HG03097 (cell line): ENCODE data around the gene TMEM132D.

Source experiments
- ATAC-seq: cut with Tn5 transposase; IDR thresholded peaks from one replicate; pipeline ENCODE4 v1.9.1; 2021; ENCODE audit not compliant: unreplicated experiment, low FRiP score

The TMEM132D gene

GRCh38 chr12:129483111-129483893, 420.5 kb downstream of the TMEM132D start:
- no peak for ATAC-seq

- no peak for ATAC-seq
Measured at GRCh38 chr12:129481921-129482320, 421.9 kb downstream of the TMEM132D start.

DNA sequence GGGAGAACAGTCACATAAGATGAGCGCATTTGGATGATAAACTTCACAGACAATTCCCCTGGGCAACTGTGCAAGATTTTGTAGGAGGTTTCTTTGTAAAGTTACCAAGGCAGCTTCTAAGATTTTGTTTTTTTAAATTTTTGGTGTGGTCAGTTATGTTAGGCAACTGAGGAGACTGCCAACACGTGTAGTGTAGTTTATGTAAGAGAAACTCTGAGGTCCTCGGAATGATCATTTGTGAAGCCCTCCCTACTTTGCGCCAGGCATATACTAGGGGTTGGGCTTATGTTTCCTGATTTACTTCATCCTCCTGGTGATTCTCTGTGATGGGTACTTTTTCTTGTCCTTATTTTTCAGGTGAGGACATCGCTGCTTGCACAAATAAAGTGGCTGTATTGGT, 433.6 kb downstream of the TMEM132D start:
- ATAC-seq, result no peak

DNA sequence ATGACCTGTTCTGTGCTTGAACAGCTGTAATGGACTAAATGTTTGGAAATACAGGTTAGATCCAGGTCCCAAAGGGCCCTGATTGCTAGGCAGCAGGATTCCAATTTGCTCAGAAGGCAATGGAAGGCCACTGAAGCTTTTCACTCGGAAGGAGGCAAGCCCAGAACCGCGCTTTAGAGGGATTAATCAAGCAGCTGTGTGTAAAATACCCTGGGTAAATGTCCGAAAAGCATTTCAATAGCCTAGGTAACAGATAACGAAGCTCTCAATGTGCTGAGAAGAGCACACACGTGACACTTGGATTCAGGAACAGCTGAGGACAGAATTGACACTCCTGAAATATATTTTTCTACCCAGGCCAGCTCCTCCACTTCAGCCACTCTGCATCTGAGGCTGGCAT, 436.1 kb downstream of the TMEM132D start:
- ATAC-seq, result no peak

GRCh38 chr12:129467289-129467688, 436.5 kb downstream of the TMEM132D start:
- no peak for ATAC-seq

DNA sequence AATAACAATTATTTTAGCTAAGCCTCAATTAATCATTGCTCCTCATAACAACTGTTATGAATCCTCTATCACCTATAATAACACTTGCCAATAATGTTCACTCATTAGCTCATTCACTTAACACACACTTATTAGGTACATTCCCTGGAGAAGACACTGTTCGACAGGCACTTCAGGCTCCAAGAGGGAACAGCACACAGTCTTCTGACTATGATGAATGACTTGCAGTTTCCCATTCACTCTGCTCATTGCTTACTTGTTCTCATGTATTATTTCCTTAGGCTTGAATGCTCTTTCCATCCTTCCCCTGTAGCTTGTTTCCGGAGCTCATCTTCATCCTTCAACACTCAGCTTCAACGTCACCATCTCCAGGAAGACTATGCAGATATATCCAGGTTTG, 437.3 kb downstream of the TMEM132D start:
- ATAC-seq, result no peak

GRCh38 chr12:129459886-129460285, 443.9 kb downstream of the TMEM132D start:
- ATAC-seq, result no peak

DNA sequence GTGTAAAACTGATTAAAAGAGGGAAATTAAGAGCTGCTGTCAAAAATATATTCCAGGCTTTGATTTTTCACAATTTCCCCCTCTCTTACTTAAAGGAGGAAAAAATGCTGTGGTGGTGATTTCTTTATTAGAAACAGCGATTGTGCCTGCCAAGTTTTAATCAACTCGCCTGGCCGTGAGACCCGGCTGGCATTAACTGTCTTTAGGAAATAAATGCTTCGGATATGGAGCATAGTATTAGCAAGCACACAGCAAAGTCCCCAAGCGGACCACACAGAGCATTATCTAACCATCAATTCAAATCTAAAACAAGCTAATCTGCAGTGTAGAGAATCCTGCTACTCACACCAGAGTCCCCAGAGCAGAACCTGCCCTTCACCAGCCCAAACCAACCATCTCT, 457.1 kb downstream of the TMEM132D start:
- no peak for ATAC-seq

- no peak for ATAC-seq
Measured at GRCh38 chr12:129440278-129440677, 463.5 kb downstream of the TMEM132D start.

GRCh38 chr12:129434790-129435189, 469.0 kb downstream of the TMEM132D start:
- ATAC-seq, result no peak

GRCh38 chr12:129428240-129428936, 475.4 kb downstream of the TMEM132D start:
- ATAC-seq, result no peak

GRCh38 chr12:129423041-129423580, 480.7 kb downstream of the TMEM132D start:
- ATAC-seq, result no peak

- no peak for ATAC-seq
Measured at GRCh38 chr12:129413295-129413694, 490.5 kb downstream of the TMEM132D start.

- no peak for ATAC-seq
Measured at GRCh38 chr12:129409281-129409680, 494.5 kb downstream of the TMEM132D start.

GRCh38 chr12:129404556-129404955, 499.3 kb downstream of the TMEM132D start:
- no peak for ATAC-seq

- ATAC-seq, result no peak
Measured at GRCh38 chr12:129401572-129401971, 502.3 kb downstream of the TMEM132D start.

- ATAC-seq, result no peak
Measured at GRCh38 chr12:129394177-129394825, 509.5 kb downstream of the TMEM132D start.

DNA sequence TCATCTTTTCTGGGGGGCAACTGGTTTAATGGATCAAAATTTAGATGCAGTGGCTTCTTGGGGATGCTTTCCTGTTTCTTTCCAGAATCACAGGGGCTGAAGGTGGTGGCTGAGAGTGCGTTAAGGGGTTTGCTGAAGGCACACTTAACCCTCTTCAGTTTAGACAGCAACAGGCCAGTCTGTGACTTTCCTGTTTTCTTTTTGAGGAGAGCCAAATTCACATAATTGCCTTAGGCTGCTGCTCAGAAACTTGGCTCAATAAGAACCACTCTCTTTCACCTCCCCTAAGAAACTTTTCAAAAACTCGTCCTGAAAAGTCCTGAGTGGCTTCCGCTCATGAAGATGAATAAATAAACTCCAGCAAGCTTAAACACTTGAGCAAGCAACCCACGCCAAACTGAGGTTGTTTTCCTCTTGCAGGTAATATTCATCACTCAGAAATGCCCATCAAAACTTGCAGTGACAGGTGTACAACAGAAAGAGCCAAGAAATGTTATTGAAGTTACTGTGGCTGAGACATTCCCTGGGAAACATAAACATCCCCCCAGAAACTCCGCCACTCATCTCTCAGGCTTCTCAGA, 510.4 kb downstream of the TMEM132D start:
- ATAC-seq, result no peak

- ATAC-seq, result no peak
Measured at GRCh38 chr12:129385637-129385990, 518.2 kb downstream of the TMEM132D start.

- ATAC-seq, result no peak
Measured at GRCh38 chr12:129383956-129384355, 519.9 kb downstream of the TMEM132D start.

DNA sequence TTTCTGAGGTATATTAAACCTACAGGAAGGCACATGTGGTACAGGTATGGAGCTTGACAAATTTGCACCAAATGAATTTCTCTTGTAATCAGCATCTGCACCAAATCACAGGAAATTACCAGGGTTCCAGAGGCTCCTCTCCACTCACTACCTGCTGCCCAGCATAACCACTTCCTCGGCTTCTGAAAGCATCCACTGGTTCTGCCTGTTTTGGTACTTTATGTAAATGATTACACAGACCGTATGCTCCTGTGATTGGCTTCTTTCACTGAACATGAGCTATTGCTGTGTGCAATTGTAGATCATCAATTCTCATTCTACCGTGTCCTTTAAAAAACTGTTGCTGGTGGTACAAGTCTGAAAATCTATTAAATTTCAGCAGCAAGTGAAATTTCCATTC, 522.1 kb downstream of the TMEM132D start:
- no peak for ATAC-seq
